SK-N-SH treated with all-trans-retinoic acid at 6 μM for 48 hours (cell line): ENCODE data around the gene OR8G1.

Experiments
- CREB5 ChIP-seq: fragments of 250-450 bp; sonication (Bioruptor Pico); IDR thresholded peaks from 2 replicates; pipeline ENCODE4 v1.5.1; 2020; ENCODE audit warnings: low read depth, mild to moderate bottlenecking, moderate library complexity
- CSRNP3 ChIP-seq: fragments of 250-450 bp; sonication (Bioruptor Pico); IDR thresholded peaks from 2 replicates; pipeline ENCODE4 v1.5.1; 2021; ENCODE audit warnings: mild to moderate bottlenecking, moderate library complexity
- ESRRG ChIP-seq: fragments of 250-450 bp; sonication (Bioruptor Pico); IDR thresholded peaks from 2 replicates; pipeline ENCODE4 v1.6.1; 2021; ENCODE audit warnings: mild to moderate bottlenecking
- GLIS3 ChIP-seq: fragments of 250-450 bp; sonication (Bioruptor Pico); IDR thresholded peaks from 2 replicates; pipeline ENCODE4 v1.5.0; 2020; ENCODE audit warnings: mild to moderate bottlenecking, moderate library complexity
- ZNF565 ChIP-seq: fragments of 450-650 bp; formaldehyde crosslinking; conservative IDR thresholded peaks from 2 replicates; pipeline ENCODE4 v1.5.0; 2020; ENCODE audit warnings: low read depth, mild to moderate bottlenecking, moderate library complexity
- ZNF70 ChIP-seq: fragments of 450-650 bp; formaldehyde crosslinking; IDR thresholded peaks from 2 replicates; pipeline ENCODE4 v1.5.0; 2020; ENCODE audit warnings: mild to moderate bottlenecking, moderate library complexity
- ZNF8 ChIP-seq: fragments of 450-650 bp; formaldehyde crosslinking; IDR thresholded peaks from 2 replicates; pipeline ENCODE4 v1.5.0; 2020; ENCODE audit warnings: mild to moderate bottlenecking, moderate library complexity

- TF ChIP-seq CREB5 (CRISPR knock-in tag), result no peak
- TF ChIP-seq GLIS3 (CRISPR knock-in tag), result no peak
- TF ChIP-seq ZNF8 (CRISPR knock-in tag), result no peak
- TF ChIP-seq CSRNP3 (CRISPR knock-in tag), result no peak
- no peak for TF ChIP-seq ESRRG
- TF ChIP-seq ZNF70 (CRISPR knock-in tag), result no peak
- TF ChIP-seq ZNF565 (CRISPR knock-in tag), result no peak
Measured at GRCh38 chr11:124209824-124210357, 31.0 kb upstream of the OR8G1 start.
